IPS-18a (cell line): ENCODE results near the gene UNC119.

Source experiments
- H3K27ac ChIP-seq: one replicate; pipeline ENCODE4 v1.5.1; 2013; ENCODE audit warnings: low read length
- H3K27me3 ChIP-seq: one replicate; pipeline ENCODE4 v1.6.1; 2013; ENCODE audit warnings: mild to moderate bottlenecking, low read length; ENCODE audit not compliant: control insufficient read depth, insufficient read depth
- H3K36me3 ChIP-seq: one replicate; pipeline ENCODE4 v1.6.1; 2013; ENCODE audit warnings: low read depth, low read length; ENCODE audit not compliant: control insufficient read depth
- H3K4me1 ChIP-seq: one replicate; pipeline ENCODE4 v1.6.1; 2013; ENCODE audit warnings: low read depth, low read length; ENCODE audit not compliant: control insufficient read depth
- H3K4me3 ChIP-seq: one replicate; pipeline ENCODE4 v1.5.1; 2013; ENCODE audit warnings: low read length
- H3K9ac ChIP-seq: one replicate; pipeline ENCODE4 v1.6.1; 2013; ENCODE audit warnings: mild to moderate bottlenecking, low read length, moderate library complexity
- H3K9me3 ChIP-seq: one replicate; pipeline ENCODE4 v1.6.1; 2013; ENCODE audit warnings: low read depth, low read length; ENCODE audit not compliant: control insufficient read depth

UNC119 gene

GRCh38 chr17:28514561-28515002 is 37.8 kb downstream of the UNC119 start:
- Histone ChIP-seq H3K27ac (no peak overlapping the region), H3K4me3 (no peak overlapping the region), H3K36me3 (no peaks in the 10 kb centered on the region), H3K27me3 (no peaks in the 10 kb centered on the region), H3K9ac (no peak overlapping the region), H3K9me3 (no peaks in the 10 kb centered on the region), H3K4me1 (no peaks in the 10 kb centered on the region)

GRCh38 chr17:28513476-28513875 is 38.9 kb downstream of the UNC119 start:
- H3K4me1 ChIP-seq = peaks cover 2% of the 10 kb centered on the region
- no peaks in the 10 kb centered on the region for H3K27me3 ChIP-seq

GRCh38 chr17:28511858-28512461 is 40.5 kb downstream of the UNC119 start:
- Histone ChIP-seq H3K27me3 (no peaks in the 10 kb centered on the region), H3K9me3 (no peaks in the 10 kb centered on the region), H3K4me1 (peaks cover 3% of the 10 kb centered on the region), H3K4me3 (no peak overlapping the region), H3K27ac (no peak overlapping the region), H3K36me3 (no peaks in the 10 kb centered on the region), H3K9ac (no peak overlapping the region)

More at GRCh38 chr17:28513476-28513875, 38.9 kb downstream of the UNC119 start:
- no peaks in the 10 kb centered on the region for H3K9me3 ChIP-seq
- no peak overlapping the region for H3K27ac ChIP-seq
- H3K9ac ChIP-seq = no peak overlapping the region
- H3K4me3 ChIP-seq = no peak overlapping the region
- H3K36me3 ChIP-seq = no peaks in the 10 kb centered on the region

GRCh38 chr17:28509789-28510188 is 42.6 kb downstream of the UNC119 start:
- Histone ChIP-seq H3K9me3 (no peaks in the 10 kb centered on the region), H3K4me3 (no peak overlapping the region), H3K4me1 (peaks cover 3% of the 10 kb centered on the region), H3K27ac (no peak overlapping the region), H3K27me3 (no peaks in the 10 kb centered on the region), H3K36me3 (no peaks in the 10 kb centered on the region), H3K9ac (no peak overlapping the region)

- Histone ChIP-seq H3K9me3 (no peaks in the 10 kb centered on the region), H3K27ac (no peak overlapping the region), H3K4me3 (no peak overlapping the region), H3K36me3 (no peaks in the 10 kb centered on the region), H3K27me3 (no peaks in the 10 kb centered on the region), H3K4me1 (peaks cover 3% of the 10 kb centered on the region), H3K9ac (no peak overlapping the region)
These were observed 44.2 kb downstream of the UNC119 start for GRCh38 chr17:28508211-28508724.

- Histone ChIP-seq H3K9ac (no peak overlapping the region), H3K36me3 (no peaks in the 10 kb centered on the region), H3K27me3 (no peaks in the 10 kb centered on the region), H3K4me3 (no peak overlapping the region), H3K27ac (no peak overlapping the region), H3K4me1 (peaks cover 3% of the 10 kb centered on the region), H3K9me3 (no peaks in the 10 kb centered on the region)
These were observed 44.7 kb downstream of the UNC119 start for GRCh38 chr17:28507567-28508203.

- Histone ChIP-seq H3K4me1 (peaks cover 3% of the 10 kb centered on the region), H3K27ac (no peak overlapping the region), H3K9me3 (no peaks in the 10 kb centered on the region), H3K4me3 (no peak overlapping the region), H3K36me3 (no peaks in the 10 kb centered on the region), H3K9ac (no peak overlapping the region), H3K27me3 (no peaks in the 10 kb centered on the region)
These were observed 45.5 kb downstream of the UNC119 start for GRCh38 chr17:28506763-28507487.

- Histone ChIP-seq H3K4me3 (no peak within 1 kb of the TSS), H3K27ac (no peak within 1 kb of the TSS), H3K36me3 (no peaks in the 10 kb centered on the region), H3K27me3 (no peaks in the 10 kb centered on the region), H3K9me3 (no peaks in the 10 kb centered on the region), H3K4me1 (peaks cover 7% of the 10 kb centered on the region), H3K9ac (no peak within 1 kb of the TSS)
These were observed 46.3 kb downstream of the UNC119 start, which contains the start of gene FOXN1 for GRCh38 chr17:28505986-28506665. Gene FOXN1 (plus strand): TSS chr17:28506348. CDS start chr17:28523970, 17,622 bp downstream.

- Histone ChIP-seq H3K9me3 (no peaks in the 10 kb centered on the region), H3K27me3 (no peaks in the 10 kb centered on the region), H3K36me3 (no peaks in the 10 kb centered on the region), H3K9ac (no peak overlapping the region), H3K4me3 (no peak overlapping the region), H3K4me1 (peaks cover 7% of the 10 kb centered on the region), H3K27ac (no peak overlapping the region)
These were observed 49.0 kb downstream of the UNC119 start for GRCh38 chr17:28503420-28503819.

- Histone ChIP-seq H3K9me3 (no peaks in the 10 kb centered on the region), H3K27me3 (no peaks in the 10 kb centered on the region), H3K4me3 (no peak overlapping the region), H3K9ac (no peak overlapping the region), H3K27ac (no peak overlapping the region), H3K36me3 (no peaks in the 10 kb centered on the region), H3K4me1 (peaks cover 14% of the 10 kb centered on the region)
These were observed 50.8 kb downstream of the UNC119 start for GRCh38 chr17:28501421-28502284.
